OCI-LY1 (cell line): ENCODE results near the gene APBA1.

ENCODE experiments used
- EZH2 ChIP-seq: fragments of 200-600 bp; sonication (generic), shearing (Covaris generic); IDR thresholded peaks from 2 replicates; pipeline ENCODE4 v1.8.0; 2017; ENCODE audit warnings: borderline replicate concordance, mixed run types, mild to moderate bottlenecking, antibody characterized with exemption, low read length, moderate library complexity, mixed read lengths
- TF ChIP-seq, protein P1 (sequence below): fragments of 200-600 bp; sonication (generic), shearing (Covaris generic); IDR thresholded peaks from 2 replicates; pipeline ENCODE4 v1.5.1; 2017; ENCODE audit warnings: mild to moderate bottlenecking, antibody characterized with exemption, low read length, moderate library complexity, mixed read lengths

DNA sequence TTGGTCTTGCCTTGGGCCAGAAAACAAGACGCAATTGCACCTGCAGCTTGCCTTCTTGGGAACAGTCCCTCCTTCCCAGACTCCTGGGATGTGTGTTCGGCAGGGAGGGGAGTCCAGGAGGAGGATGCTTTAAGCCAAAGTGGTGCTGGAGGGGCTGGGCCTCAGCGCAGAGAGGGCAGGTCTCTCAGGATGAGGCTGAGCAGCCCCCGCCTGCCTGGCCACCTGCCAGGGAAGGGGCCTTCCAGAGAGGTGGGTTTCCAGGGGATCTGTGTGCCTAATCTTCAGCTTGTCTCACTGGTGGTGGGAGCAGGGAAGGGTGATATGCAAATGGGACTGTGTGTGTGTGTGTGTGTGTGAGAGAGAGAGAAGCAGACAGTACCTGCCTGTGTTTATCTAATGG, 242.0 kb downstream of the APBA1 start:
- TF ChIP-seq, protein P1, sequence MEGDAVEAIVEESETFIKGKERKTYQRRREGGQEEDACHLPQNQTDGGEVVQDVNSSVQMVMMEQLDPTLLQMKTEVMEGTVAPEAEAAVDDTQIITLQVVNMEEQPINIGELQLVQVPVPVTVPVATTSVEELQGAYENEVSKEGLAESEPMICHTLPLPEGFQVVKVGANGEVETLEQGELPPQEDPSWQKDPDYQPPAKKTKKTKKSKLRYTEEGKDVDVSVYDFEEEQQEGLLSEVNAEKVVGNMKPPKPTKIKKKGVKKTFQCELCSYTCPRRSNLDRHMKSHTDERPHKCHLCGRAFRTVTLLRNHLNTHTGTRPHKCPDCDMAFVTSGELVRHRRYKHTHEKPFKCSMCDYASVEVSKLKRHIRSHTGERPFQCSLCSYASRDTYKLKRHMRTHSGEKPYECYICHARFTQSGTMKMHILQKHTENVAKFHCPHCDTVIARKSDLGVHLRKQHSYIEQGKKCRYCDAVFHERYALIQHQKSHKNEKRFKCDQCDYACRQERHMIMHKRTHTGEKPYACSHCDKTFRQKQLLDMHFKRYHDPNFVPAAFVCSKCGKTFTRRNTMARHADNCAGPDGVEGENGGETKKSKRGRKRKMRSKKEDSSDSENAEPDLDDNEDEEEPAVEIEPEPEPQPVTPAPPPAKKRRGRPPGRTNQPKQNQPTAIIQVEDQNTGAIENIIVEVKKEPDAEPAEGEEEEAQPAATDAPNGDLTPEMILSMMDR, result no peak
- no peak for TF ChIP-seq EZH2
